ENCODE results near the gene EVL.

The EVL gene

GRCh38 chr14:100123618-100124017 lies 58.4 kb downstream of the EVL start:
- DNase-seq (ENCODE audit: low read depth in 1 of 2, low spot score in 1 of 2), result no peak
- no peak for TF ChIP-seq SPI1 (IDR thresholded peaks at IDR 0.05; ENCODE audit: borderline replicate concordance, low read depth)
- Histone ChIP-seq H3K27ac (replicated peaks) (no peak overlapping the region), H3K27me3 (ENCODE audit: insufficient read depth, poor library complexity, severe bottlenecking) (no peaks in the 10 kb centered on the region), H3K4me3 (replicated peaks; ENCODE audit: insufficient read depth, low read length) (no peak overlapping the region)

- no peaks in the 10 kb centered on the region for H3K27me3 ChIP-seq (ENCODE audit: insufficient read depth, poor library complexity, severe bottlenecking)
- DNase-seq (ENCODE audit: low read depth in 1 of 2, low spot score in 1 of 2), result no peak
- H3K27ac ChIP-seq (replicated peaks), result no peak overlapping the region
- H3K4me3 ChIP-seq (replicated peaks; ENCODE audit: insufficient read depth, low read length), result no peak overlapping the region
- TF ChIP-seq REST (IDR thresholded peaks at IDR 0.05; ENCODE audit: insufficient replicate concordance, low read depth), result no peak
- TF ChIP-seq POLR2AphosphoS5 (IDR thresholded peaks at IDR 0.05; ENCODE audit: low read depth), result no peak
- no peak for TF ChIP-seq CTCF (IDR thresholded peaks at IDR 0.05; ENCODE audit: insufficient read depth, low read length)
- TF ChIP-seq GABPA (IDR thresholded peaks at IDR 0.05; ENCODE audit: low read depth), result no peak
Measured at GRCh38 chr14:100124551-100125088, 59.4 kb downstream of the EVL start.

- no peaks in the 10 kb centered on the region for H3K27me3 ChIP-seq (ENCODE audit: insufficient read depth, poor library complexity, severe bottlenecking)
- TF ChIP-seq REST (IDR thresholded peaks at IDR 0.05; ENCODE audit: insufficient replicate concordance, low read depth) (no peak), GABPA (IDR thresholded peaks at IDR 0.05; ENCODE audit: low read depth) (no peak)
- no peak overlapping the region for H3K4me3 ChIP-seq (replicated peaks; ENCODE audit: insufficient read depth, low read length)
- DNase-seq (ENCODE audit: low read depth in 1 of 2, low spot score in 1 of 2), result no peak
- H3K27ac ChIP-seq (replicated peaks), result no peak overlapping the region
Measured at GRCh38 chr14:100126401-100126800, 61.2 kb downstream of the EVL start.

GRCh38 chr14:100127853-100128455 lies 62.7 kb downstream of the EVL start:
- no peak for DNase-seq (ENCODE audit: low read depth in 1 of 2, low spot score in 1 of 2)
- Histone ChIP-seq H3K27me3 (ENCODE audit: insufficient read depth, poor library complexity, severe bottlenecking) (no peaks in the 10 kb centered on the region), H3K4me3 (replicated peaks; ENCODE audit: insufficient read depth, low read length) (no peak overlapping the region), H3K27ac (replicated peaks) (no peak overlapping the region)
- no peak for TF ChIP-seq SPI1 (IDR thresholded peaks at IDR 0.05; ENCODE audit: borderline replicate concordance, low read depth)
- no peak for TF ChIP-seq CTCF (IDR thresholded peaks at IDR 0.05; ENCODE audit: insufficient read depth, low read length)
- TF ChIP-seq GABPA (IDR thresholded peaks at IDR 0.05; ENCODE audit: low read depth), result no peak
- TF ChIP-seq POLR2AphosphoS5 (IDR thresholded peaks at IDR 0.05; ENCODE audit: low read depth), result no peak
- TF ChIP-seq REST (IDR thresholded peaks at IDR 0.05; ENCODE audit: insufficient replicate concordance, low read depth), result no peak

All from HL-60 (cell line).